HepG2 (cell line): Measurements from ENCODE around the gene ZCCHC8. TPM values are rescaled to one million over a fixed set of nuclear protein-coding genes. Genes with fewer than 3 reads are reported as not detected.

ENCODE experiments used
- ATAD3A ChIP-seq: sonication (generic); formaldehyde crosslinking; IDR thresholded peaks from 2 replicates; pipeline ENCODE4 v1.4.0; 2020; ENCODE audit warnings: missing genetic modification reagents
- GZF1 ChIP-seq: sonication (generic); formaldehyde crosslinking; IDR thresholded peaks from 2 replicates; pipeline ENCODE4 v1.5.1; 2020; ENCODE audit warnings: mild to moderate bottlenecking, missing genetic modification reagents
- JDP2 ChIP-seq: sonication (generic); formaldehyde crosslinking; IDR thresholded peaks from 2 replicates; pipeline ENCODE4 v1.8.1; 2022; ENCODE audit warnings: missing genetic modification reagents, borderline replicate concordance
- MED1 ChIP-seq: sonication (generic); formaldehyde crosslinking; IDR thresholded peaks from 2 replicates; pipeline ENCODE4 v1.4.0; 2020; ENCODE audit warnings: missing genetic modification reagents
- MTF1 ChIP-seq: sonication (generic); formaldehyde crosslinking; IDR thresholded peaks from 2 replicates; pipeline ENCODE4 v1.5.0; 2020; ENCODE audit warnings: missing genetic modification reagents
- NFRKB ChIP-seq: fragments of 450-650 bp; IDR thresholded peaks from 2 replicates; pipeline ENCODE4 v1.6.1; 2017
- POLR2AphosphoS2 ChIP-seq: IDR thresholded peaks from 2 replicates; pipeline ENCODE4 v1.6.1; 2011; ENCODE audit warnings: low read depth, low read length, improper control_type of control experiment
- TCF7 ChIP-seq: sonication (generic); IDR thresholded peaks from 2 replicates; pipeline ENCODE4 v1.6.1; 2016; ENCODE audit warnings: antibody characterized with exemption, low read depth
- TGIF2 ChIP-seq: IDR thresholded peaks from 2 replicates; pipeline ENCODE4 v1.6.1; 2016; ENCODE audit warnings: control low read depth, missing compliant biosample characterization
- TOE1 ChIP-seq: sonication (generic); formaldehyde crosslinking; IDR thresholded peaks from 2 replicates; pipeline ENCODE4 v1.4.0; 2020; ENCODE audit warnings: mild to moderate bottlenecking, missing genetic modification reagents
- ZMAT3 ChIP-seq: sonication (generic); formaldehyde crosslinking; conservative IDR thresholded peaks from 2 replicates; pipeline ENCODE4 v1.7.0; 2021; ENCODE audit warnings: missing genetic modification reagents
- ZNF432 ChIP-seq: sonication (generic); formaldehyde crosslinking; IDR thresholded peaks from 2 replicates; pipeline ENCODE4 v1.5.0; 2020; ENCODE audit warnings: missing genetic modification reagents, mild to moderate bottlenecking, borderline replicate concordance
- ZNF7 ChIP-seq: IDR thresholded peaks from 2 replicates; pipeline ENCODE4 v1.6.1; 2016; ENCODE audit warnings: missing biosample characterization, missing genetic modification reagents
- ZNF709 ChIP-seq: sonication (generic); formaldehyde crosslinking; IDR thresholded peaks from 2 replicates; pipeline ENCODE4 v1.5.0; 2020; ENCODE audit warnings: mild to moderate bottlenecking, missing genetic modification reagents
- ZNF746 ChIP-seq: sonication (generic); formaldehyde crosslinking; IDR thresholded peaks from 2 replicates; pipeline ENCODE4 v1.8.0; 2022; ENCODE audit warnings: mild to moderate bottlenecking, missing genetic modification reagents
- polyA plus RNA-seq, 8 experiments: library from polyadenylated mRNA; depleted of rRNA in 3 of 8; stranded (reverse) in 7 of 8; unstranded in 1 of 8; fragments of >200 nt; fragmentation: Illumina TruSeq in 4 of 8; extraction: Trizol in 4 of 8; gene quantifications; 2 replicates each; pipeline versions ENCODE4 v1.2.1 to v1.2.3, GENCODE V29; 2011 to 2016; ENCODE audit warnings: low read depth in 4 of 8, missing spikeins in 1 of 8, mixed read lengths in 1 of 8; ENCODE audit not compliant: insufficient read depth in 1 of 8
- total RNA-seq, 5 experiments: library from RNA; depleted of rRNA; stranded (reverse); fragments of >200 nt; fragmentation: Illumina TruSeq; extraction: Trizol; gene quantifications; 2 replicates each; pipeline ENCODE4 v1.2.3, GENCODE V29; 2016; ENCODE audit warnings: low read depth in 1 of 5
- TF ChIP-seq, protein P1 (sequence below): sonication (generic); formaldehyde crosslinking; IDR thresholded peaks from 2 replicates; pipeline ENCODE4 v1.5.0; 2020; ENCODE audit warnings: mild to moderate bottlenecking, missing genetic modification reagents, borderline replicate concordance
- TF ChIP-seq, protein P2 (sequence below): sonication (generic); formaldehyde crosslinking; IDR thresholded peaks from 2 replicates; pipeline ENCODE4 v1.4.0; 2020; ENCODE audit warnings: low read depth, missing genetic modification reagents

The ZCCHC8 gene
- total and polyA plus RNA-seq, 2 of the 13 experiments (the other 11 are each of a cell fraction or from before 2014, with no cell fraction given): 18.6 to 20.9 TPM

DNA sequence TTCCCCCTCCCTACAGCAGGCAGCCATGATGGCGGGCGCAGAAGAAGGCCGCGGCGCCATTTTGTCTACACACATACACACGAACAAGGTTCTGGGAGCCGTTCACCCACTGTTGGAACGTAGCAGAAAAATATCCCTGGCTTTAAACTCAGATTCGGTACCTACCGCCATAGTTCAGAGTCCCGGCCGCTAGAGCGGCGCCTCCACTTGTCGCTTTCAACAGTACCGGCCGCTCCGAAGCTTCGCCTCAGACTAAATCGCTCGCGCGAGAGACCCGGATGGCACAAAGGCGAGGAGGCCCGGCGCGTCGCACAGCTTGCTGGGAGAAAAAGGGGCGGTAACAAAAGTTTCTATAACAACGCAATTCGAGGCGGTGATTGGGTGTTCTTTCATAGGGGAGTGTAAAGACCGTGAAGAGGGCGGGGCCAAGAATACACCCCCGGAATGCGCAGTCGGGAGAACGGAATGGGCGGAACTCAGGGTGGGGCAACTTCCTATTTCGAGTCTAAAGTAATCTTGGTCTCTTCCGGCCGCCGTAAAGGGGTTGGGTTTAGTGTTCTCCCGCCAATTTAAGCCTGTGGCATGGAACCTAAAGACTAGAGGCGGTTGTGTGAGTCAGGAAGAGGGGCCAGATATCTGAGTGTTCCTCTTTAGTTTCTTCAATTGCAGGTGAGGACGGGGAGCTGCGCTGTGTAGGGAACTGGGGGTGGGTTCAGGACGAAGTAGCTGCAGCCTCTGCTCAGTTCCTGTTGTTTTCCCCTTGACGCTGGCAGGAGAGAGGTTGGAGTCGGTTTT, 26.1 kb upstream of the ZCCHC8 start, which contains the start of the genes KNTC1 and RSRC2 (continued):
- TF ChIP-seq, protein P1, sequence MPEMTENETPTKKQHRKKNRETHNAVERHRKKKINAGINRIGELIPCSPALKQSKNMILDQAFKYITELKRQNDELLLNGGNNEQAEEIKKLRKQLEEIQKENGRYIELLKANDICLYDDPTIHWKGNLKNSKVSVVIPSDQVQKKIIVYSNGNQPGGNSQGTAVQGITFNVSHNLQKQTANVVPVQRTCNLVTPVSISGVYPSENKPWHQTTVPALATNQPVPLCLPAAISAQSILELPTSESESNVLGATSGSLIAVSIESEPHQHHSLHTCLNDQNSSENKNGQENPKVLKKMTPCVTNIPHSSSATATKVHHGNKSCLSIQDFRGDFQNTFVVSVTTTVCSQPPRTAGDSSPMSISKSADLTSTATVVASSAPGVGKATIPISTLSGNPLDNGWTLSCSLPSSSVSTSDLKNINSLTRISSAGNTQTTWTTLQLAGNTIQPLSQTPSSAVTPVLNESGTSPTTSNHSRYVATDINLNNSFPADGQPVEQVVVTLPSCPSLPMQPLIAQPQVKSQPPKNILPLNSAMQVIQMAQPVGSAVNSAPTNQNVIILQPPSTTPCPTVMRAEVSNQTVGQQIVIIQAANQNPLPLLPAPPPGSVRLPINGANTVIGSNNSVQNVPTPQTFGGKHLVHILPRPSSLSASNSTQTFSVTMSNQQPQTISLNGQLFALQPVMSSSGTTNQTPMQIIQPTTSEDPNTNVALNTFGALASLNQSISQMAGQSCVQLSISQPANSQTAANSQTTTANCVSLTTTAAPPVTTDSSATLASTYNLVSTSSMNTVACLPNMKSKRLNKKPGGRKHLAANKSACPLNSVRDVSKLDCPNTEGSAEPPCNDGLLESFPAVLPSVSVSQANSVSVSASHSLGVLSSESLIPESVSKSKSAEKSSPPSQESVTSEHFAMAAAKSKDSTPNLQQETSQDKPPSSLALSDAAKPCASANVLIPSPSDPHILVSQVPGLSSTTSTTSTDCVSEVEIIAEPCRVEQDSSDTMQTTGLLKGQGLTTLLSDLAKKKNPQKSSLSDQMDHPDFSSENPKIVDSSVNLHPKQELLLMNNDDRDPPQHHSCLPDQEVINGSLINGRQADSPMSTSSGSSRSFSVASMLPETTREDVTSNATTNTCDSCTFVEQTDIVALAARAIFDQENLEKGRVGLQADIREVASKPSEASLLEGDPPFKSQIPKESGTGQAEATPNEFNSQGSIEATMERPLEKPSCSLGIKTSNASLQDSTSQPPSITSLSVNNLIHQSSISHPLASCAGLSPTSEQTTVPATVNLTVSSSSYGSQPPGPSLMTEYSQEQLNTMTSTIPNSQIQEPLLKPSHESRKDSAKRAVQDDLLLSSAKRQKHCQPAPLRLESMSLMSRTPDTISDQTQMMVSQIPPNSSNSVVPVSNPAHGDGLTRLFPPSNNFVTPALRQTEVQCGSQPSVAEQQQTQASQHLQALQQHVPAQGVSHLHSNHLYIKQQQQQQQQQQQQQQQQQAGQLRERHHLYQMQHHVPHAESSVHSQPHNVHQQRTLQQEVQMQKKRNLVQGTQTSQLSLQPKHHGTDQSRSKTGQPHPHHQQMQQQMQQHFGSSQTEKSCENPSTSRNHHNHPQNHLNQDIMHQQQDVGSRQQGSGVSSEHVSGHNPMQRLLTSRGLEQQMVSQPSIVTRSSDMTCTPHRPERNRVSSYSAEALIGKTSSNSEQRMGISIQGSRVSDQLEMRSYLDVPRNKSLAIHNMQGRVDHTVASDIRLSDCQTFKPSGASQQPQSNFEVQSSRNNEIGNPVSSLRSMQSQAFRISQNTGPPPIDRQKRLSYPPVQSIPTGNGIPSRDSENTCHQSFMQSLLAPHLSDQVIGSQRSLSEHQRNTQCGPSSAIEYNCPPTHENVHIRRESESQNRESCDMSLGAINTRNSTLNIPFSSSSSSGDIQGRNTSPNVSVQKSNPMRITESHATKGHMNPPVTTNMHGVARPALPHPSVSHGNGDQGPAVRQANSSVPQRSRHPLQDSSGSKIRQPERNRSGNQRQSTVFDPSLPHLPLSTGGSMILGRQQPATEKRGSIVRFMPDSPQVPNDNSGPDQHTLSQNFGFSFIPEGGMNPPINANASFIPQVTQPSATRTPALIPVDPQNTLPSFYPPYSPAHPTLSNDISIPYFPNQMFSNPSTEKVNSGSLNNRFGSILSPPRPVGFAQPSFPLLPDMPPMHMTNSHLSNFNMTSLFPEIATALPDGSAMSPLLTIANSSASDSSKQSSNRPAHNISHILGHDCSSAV: no peak
- TF ChIP-seq ZNF746 (CRISPR knock-in tag) (no peak), NFRKB (peak; percentile 97), MTF1 (CRISPR knock-in tag) (0 out of 2 replicates have a peak, but pooled peaks have one; percentile 42), TCF7 (no peak), TOE1 (CRISPR knock-in tag) (no peak), ZNF432 (no peak), ZMAT3 (CRISPR knock-in tag) (peak; percentile 65; the same call in 1 of the 2 replicates), ZNF709 (peak; percentile 55; the same call in 1 of the 2 replicates), ZNF7 (CRISPR knock-in tag) (no peak), ATAD3A (CRISPR knock-in tag) (no peak), MED1 (CRISPR knock-in tag) (peak; percentile 74), GZF1 (CRISPR knock-in tag) (0 out of 2 replicates have a peak, but pooled peaks have one; percentile 39), TGIF2 (0 out of 2 replicates have a peak, but pooled peaks have one; percentile 68), POLR2AphosphoS2 (peak; percentile 90; the same call in 1 of the 2 replicates), JDP2 (no peak; the same call in 1 of the 2 replicates)
- TF ChIP-seq, protein P2, sequence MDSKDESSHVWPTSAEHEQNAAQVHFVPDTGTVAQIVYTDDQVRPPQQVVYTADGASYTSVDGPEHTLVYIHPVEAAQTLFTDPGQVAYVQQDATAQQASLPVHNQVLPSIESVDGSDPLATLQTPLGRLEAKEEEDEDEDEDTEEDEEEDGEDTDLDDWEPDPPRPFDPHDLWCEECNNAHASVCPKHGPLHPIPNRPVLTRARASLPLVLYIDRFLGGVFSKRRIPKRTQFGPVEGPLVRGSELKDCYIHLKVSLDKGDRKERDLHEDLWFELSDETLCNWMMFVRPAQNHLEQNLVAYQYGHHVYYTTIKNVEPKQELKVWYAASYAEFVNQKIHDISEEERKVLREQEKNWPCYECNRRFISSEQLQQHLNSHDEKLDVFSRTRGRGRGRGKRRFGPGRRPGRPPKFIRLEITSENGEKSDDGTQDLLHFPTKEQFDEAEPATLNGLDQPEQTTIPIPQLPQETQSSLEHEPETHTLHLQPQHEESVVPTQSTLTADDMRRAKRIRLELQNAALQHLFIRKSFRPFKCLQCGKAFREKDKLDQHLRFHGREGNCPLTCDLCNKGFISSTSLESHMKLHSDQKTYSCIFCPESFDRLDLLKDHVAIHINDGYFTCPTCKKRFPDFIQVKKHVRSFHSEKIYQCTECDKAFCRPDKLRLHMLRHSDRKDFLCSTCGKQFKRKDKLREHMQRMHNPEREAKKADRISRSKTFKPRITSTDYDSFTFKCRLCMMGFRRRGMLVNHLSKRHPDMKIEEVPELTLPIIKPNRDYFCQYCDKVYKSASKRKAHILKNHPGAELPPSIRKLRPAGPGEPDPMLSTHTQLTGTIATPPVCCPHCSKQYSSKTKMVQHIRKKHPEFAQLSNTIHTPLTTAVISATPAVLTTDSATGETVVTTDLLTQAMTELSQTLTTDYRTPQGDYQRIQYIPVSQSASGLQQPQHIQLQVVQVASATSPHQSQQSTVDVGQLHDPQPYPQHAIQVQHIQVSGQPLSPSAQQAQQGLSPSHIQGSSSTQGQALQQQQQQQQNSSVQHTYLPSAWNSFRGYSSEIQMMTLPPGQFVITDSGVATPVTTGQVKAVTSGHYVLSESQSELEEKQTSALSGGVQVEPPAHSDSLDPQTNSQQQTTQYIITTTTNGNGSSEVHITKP (CRISPR knock-in tag): 0 out of 2 replicates have a peak, but pooled peaks have one; percentile 63
